ENCODE results near the gene HLA-C.
"Not testable (repeated sequence)": the region's sequence is repeated elsewhere in the genome, so short reads cannot be mapped to it uniquely, and the experiment has no call there.

HLA-C gene

GRCh38 chr6:31270788-31271640 lies 878 bp downstream of the HLA-C start:
- Histone ChIP-seq H3K27me3 (ENCODE audit: control insufficient read depth, insufficient read depth, low read length) (peaks cover 18% of the 10 kb centered on the region), H3K4me3 (ENCODE audit: low read depth, low read length) (peak overlapping the region; percentile 66), H3K36me3 (ENCODE audit: control insufficient read depth, insufficient read depth, low read length) (peaks cover 9% of the 10 kb centered on the region; the same call in 1 of the 2 replicates), H3K27ac (ENCODE audit: low read depth, low read length) (no peak overlapping the region), H3K4me1 (ENCODE audit: control insufficient read depth, insufficient read depth, low read length) (peaks cover 5% of the 10 kb centered on the region; the same call in 1 of the 2 replicates), H3K9me3 (ENCODE audit: control insufficient read depth, insufficient read depth, low read length) (no peaks in the 10 kb centered on the region), H3K9ac (ENCODE audit: low read depth, low read length) (no peak overlapping the region)

GRCh38 chr6:31268836-31269235 lies 3.1 kb downstream of the HLA-C start:
- Histone ChIP-seq H3K9me3 (ENCODE audit: control insufficient read depth, insufficient read depth, low read length) (no peaks in the 10 kb centered on the region), H3K4me1 (ENCODE audit: control insufficient read depth, insufficient read depth, low read length) (peaks cover 5% of the 10 kb centered on the region; the same call in 1 of the 2 replicates), H3K27me3 (ENCODE audit: control insufficient read depth, insufficient read depth, low read length) (peaks cover 18% of the 10 kb centered on the region), H3K9ac (ENCODE audit: low read depth, low read length) (no peak overlapping the region), H3K4me3 (ENCODE audit: low read depth, low read length) (no peak overlapping the region), H3K27ac (ENCODE audit: low read depth, low read length) (no peak overlapping the region), H3K36me3 (ENCODE audit: control insufficient read depth, insufficient read depth, low read length) (peaks cover 9% of the 10 kb centered on the region; the same call in 1 of the 2 replicates)

- H3K9me3 ChIP-seq (ENCODE audit: control insufficient read depth, insufficient read depth, low read length), result no peaks in the 10 kb centered on the region
- H3K27ac ChIP-seq (ENCODE audit: low read depth, low read length), result no peak overlapping the region
- no peak overlapping the region for H3K4me3 ChIP-seq (ENCODE audit: low read depth, low read length)
- peaks cover 5% of the 10 kb centered on the region; the same call in 1 of the 2 replicates for H3K4me1 ChIP-seq (ENCODE audit: control insufficient read depth, insufficient read depth, low read length)
- H3K9ac ChIP-seq (ENCODE audit: low read depth, low read length), result no peak overlapping the region
- H3K27me3 ChIP-seq (ENCODE audit: control insufficient read depth, insufficient read depth, low read length), result peaks cover 15% of the 10 kb centered on the region
- peaks cover 9% of the 10 kb centered on the region; the same call in 1 of the 2 replicates for H3K36me3 ChIP-seq (ENCODE audit: control insufficient read depth, insufficient read depth, low read length)
Observed at GRCh38 chr6:31268369-31268765, 3.5 kb downstream of the HLA-C start.

GRCh38 chr6:31267651-31268368 lies 4.1 kb downstream of the HLA-C start:
- Histone ChIP-seq H3K4me3 (ENCODE audit: low read depth, low read length) (no peak overlapping the region), H3K9me3 (ENCODE audit: control insufficient read depth, insufficient read depth, low read length) (no peaks in the 10 kb centered on the region), H3K27ac (ENCODE audit: low read depth, low read length) (no peak overlapping the region), H3K27me3 (ENCODE audit: control insufficient read depth, insufficient read depth, low read length) (peaks cover 9% of the 10 kb centered on the region), H3K36me3 (ENCODE audit: control insufficient read depth, insufficient read depth, low read length) (peaks cover 9% of the 10 kb centered on the region; the same call in 1 of the 2 replicates), H3K9ac (ENCODE audit: low read depth, low read length) (no peak overlapping the region), H3K4me1 (ENCODE audit: control insufficient read depth, insufficient read depth, low read length) (peaks cover 5% of the 10 kb centered on the region; the same call in 1 of the 2 replicates)

- Histone ChIP-seq H3K9ac (ENCODE audit: low read depth, low read length) (no peak overlapping the region), H3K9me3 (ENCODE audit: control insufficient read depth, insufficient read depth, low read length) (no peaks in the 10 kb centered on the region), H3K27me3 (ENCODE audit: control insufficient read depth, insufficient read depth, low read length) (peaks cover 4% of the 10 kb centered on the region; the same call in 1 of the 2 replicates), H3K4me1 (ENCODE audit: control insufficient read depth, insufficient read depth, low read length) (no peaks in the 10 kb centered on the region), H3K4me3 (ENCODE audit: low read depth, low read length) (no peak overlapping the region), H3K36me3 (ENCODE audit: control insufficient read depth, insufficient read depth, low read length) (peaks cover 9% of the 10 kb centered on the region; the same call in 1 of the 2 replicates), H3K27ac (ENCODE audit: low read depth, low read length) (no peak overlapping the region)
Observed at GRCh38 chr6:31266567-31267360, 5.1 kb downstream of the HLA-C start.

GRCh38 chr6:31265926-31266325 lies 6.0 kb downstream of the HLA-C start:
- no peaks in the 10 kb centered on the region for H3K4me1 ChIP-seq (ENCODE audit: control insufficient read depth, insufficient read depth, low read length)
- no peaks in the 10 kb centered on the region for H3K9me3 ChIP-seq (ENCODE audit: control insufficient read depth, insufficient read depth, low read length)
- H3K9ac ChIP-seq (ENCODE audit: low read depth, low read length), result no peak overlapping the region
- H3K4me3 ChIP-seq (ENCODE audit: low read depth, low read length), result no peak overlapping the region
- H3K27me3 ChIP-seq (ENCODE audit: control insufficient read depth, insufficient read depth, low read length), result peaks cover 4% of the 10 kb centered on the region; the same call in 1 of the 2 replicates
- no peak overlapping the region for H3K27ac ChIP-seq (ENCODE audit: low read depth, low read length)
- peaks cover 9% of the 10 kb centered on the region; the same call in 1 of the 2 replicates for H3K36me3 ChIP-seq (ENCODE audit: control insufficient read depth, insufficient read depth, low read length)

GRCh38 chr6:31263346-31263933 lies 8.5 kb downstream of the HLA-C start:
- not testable (repeated sequence) for H3K4me3 ChIP-seq (ENCODE audit: low read depth, low read length); H3K9ac ChIP-seq (ENCODE audit: low read depth, low read length); H3K36me3 ChIP-seq (ENCODE audit: control insufficient read depth, insufficient read depth, low read length); H3K27me3 ChIP-seq (ENCODE audit: control insufficient read depth, insufficient read depth, low read length); H3K9me3 ChIP-seq (ENCODE audit: control insufficient read depth, insufficient read depth, low read length); H3K4me1 ChIP-seq (ENCODE audit: control insufficient read depth, insufficient read depth, low read length); H3K27ac ChIP-seq (ENCODE audit: low read depth, low read length)

GRCh38 chr6:31259995-31260394 lies 11.9 kb downstream of the HLA-C start:
- not testable (repeated sequence) for H3K36me3 ChIP-seq (ENCODE audit: control insufficient read depth, insufficient read depth, low read length); H3K27ac ChIP-seq (ENCODE audit: low read depth, low read length); H3K9me3 ChIP-seq (ENCODE audit: control insufficient read depth, insufficient read depth, low read length); H3K4me1 ChIP-seq (ENCODE audit: control insufficient read depth, insufficient read depth, low read length); H3K4me3 ChIP-seq (ENCODE audit: low read depth, low read length); H3K27me3 ChIP-seq (ENCODE audit: control insufficient read depth, insufficient read depth, low read length); H3K9ac ChIP-seq (ENCODE audit: low read depth, low read length)

GRCh38 chr6:31252625-31253024 lies 19.3 kb downstream of the HLA-C start:
- no peak overlapping the region for H3K9ac ChIP-seq (ENCODE audit: low read depth, low read length)
- no peaks in the 10 kb centered on the region for H3K9me3 ChIP-seq (ENCODE audit: control insufficient read depth, insufficient read depth, low read length)
- H3K27ac ChIP-seq (ENCODE audit: low read depth, low read length), result no peak overlapping the region
- no peaks in the 10 kb centered on the region for H3K36me3 ChIP-seq (ENCODE audit: control insufficient read depth, insufficient read depth, low read length)
- no peaks in the 10 kb centered on the region for H3K27me3 ChIP-seq (ENCODE audit: control insufficient read depth, insufficient read depth, low read length)
- H3K4me1 ChIP-seq (ENCODE audit: control insufficient read depth, insufficient read depth, low read length), result no peaks in the 10 kb centered on the region
- H3K4me3 ChIP-seq (ENCODE audit: low read depth, low read length), result no peak overlapping the region

- Histone ChIP-seq H3K27me3 (ENCODE audit: control insufficient read depth, insufficient read depth, low read length) (no peaks in the 10 kb centered on the region), H3K36me3 (ENCODE audit: control insufficient read depth, insufficient read depth, low read length) (no peaks in the 10 kb centered on the region), H3K4me1 (ENCODE audit: control insufficient read depth, insufficient read depth, low read length) (peaks cover 7% of the 10 kb centered on the region), H3K9ac (ENCODE audit: low read depth, low read length) (no peak overlapping the region), H3K9me3 (ENCODE audit: control insufficient read depth, insufficient read depth, low read length) (no peaks in the 10 kb centered on the region), H3K27ac (ENCODE audit: low read depth, low read length) (no peak overlapping the region), H3K4me3 (ENCODE audit: low read depth, low read length) (no peak overlapping the region)
Observed at GRCh38 chr6:31251261-31251660, 20.6 kb downstream of the HLA-C start.
